Measurements from ENCODE around the gene PPY.
"Not testable (repeated sequence)": the region's sequence is repeated elsewhere in the genome, so short reads cannot be mapped to it uniquely, and the experiment has no call there.

PPY gene, protein sequence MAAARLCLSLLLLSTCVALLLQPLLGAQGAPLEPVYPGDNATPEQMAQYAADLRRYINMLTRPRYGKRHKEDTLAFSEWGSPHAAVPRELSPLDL

DNA sequence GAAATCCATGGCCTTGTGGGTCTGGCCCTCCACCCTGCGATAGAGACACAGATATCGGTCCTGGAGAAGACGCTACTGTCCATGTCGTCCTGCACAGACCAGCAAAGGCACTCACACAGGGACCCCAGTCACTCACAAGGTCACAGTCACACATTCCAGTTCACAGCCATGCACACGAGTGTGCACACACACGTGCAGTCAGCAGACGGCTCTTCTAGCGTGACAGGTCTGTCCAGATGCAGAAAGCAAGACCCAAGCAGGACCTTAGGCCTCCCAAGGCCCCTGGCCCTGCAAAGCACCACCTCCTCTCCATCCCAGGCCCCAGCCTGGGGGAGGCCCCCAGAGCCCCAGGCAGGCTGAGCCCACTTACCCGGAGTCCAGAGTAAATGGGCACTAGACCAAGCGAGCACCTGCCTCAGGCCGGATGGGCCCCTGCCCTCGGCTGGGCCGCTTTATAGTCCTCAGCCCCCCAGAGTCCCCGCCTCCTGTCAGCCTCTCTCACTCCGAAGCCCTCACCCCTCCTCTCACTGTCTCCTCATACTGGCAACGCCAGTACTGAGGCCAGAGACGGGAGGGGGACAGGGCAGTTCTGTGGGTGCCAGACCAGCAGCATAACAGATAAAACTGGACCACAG is at the start of gene PPY:
Gene PPY, minus strand, starts transcription at position 426 of the 635 bp plus-strand sequence. CDS start 822 bp downstream, outside the sequence.
- DNase-seq = no peak

DNA sequence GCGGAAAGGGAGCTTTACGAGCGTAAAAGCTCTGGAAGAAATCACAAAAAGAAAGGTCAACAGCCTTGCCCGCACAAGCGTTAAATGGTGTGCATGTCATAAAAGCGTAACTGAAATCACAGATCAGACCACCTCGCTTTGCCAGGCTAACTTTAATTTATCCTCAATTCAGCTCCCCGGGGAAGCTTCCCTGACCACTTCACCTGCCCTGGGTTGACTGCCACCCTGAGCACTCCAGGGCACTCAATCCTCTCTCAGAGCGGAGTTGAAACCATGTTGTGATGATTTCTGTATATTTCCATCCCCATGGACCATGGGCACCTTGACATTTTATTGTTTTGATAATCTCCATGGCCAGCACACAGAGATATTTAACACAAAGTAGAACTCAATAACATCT is 46.0 kb upstream of the PPY start:
- DNase-seq = no peak

GRCh38 chr17:43987131-43988021 is 45.1 kb upstream of the PPY start:
- no peak for DNase-seq

DNA sequence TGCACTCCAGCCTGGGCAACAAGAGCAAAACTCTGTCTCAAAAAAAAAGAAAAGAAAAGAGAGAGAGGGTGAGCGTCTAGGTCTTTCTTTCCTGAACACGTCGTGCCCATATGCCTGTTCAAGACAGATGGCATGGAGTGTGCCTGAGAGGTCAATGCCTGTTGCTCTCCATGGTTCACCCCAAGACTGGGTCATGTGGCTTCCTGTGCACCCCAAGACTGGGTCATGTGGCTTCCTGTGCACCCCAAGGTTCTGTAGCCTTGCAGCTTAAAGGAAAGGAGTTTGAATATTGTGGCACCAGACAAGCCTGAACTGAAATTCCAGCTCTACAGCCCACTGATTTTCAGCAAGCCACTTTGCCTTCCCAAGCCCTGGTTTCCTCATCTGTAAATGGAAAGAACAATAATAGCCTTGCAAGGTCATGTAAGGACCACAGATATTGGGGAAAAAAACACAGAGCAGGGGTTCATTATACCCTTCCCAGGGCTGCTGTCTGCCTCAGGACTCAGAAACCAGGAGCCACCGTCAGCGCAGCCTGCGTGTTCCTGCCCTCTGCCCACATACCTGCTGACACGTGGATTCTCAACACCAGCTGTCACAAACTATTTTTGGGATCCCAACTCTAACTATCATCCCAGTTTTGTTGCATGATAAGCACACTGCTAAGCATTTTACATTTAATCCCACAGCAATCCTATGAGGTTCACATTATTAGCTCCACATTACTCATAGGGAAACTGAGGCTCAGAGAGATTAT is 44.1 kb upstream of the PPY start:
- no peak for DNase-seq

- DNase-seq = no peak
These were observed 42.2 kb upstream of the PPY start for GRCh38 chr17:43984521-43984920.

DNA sequence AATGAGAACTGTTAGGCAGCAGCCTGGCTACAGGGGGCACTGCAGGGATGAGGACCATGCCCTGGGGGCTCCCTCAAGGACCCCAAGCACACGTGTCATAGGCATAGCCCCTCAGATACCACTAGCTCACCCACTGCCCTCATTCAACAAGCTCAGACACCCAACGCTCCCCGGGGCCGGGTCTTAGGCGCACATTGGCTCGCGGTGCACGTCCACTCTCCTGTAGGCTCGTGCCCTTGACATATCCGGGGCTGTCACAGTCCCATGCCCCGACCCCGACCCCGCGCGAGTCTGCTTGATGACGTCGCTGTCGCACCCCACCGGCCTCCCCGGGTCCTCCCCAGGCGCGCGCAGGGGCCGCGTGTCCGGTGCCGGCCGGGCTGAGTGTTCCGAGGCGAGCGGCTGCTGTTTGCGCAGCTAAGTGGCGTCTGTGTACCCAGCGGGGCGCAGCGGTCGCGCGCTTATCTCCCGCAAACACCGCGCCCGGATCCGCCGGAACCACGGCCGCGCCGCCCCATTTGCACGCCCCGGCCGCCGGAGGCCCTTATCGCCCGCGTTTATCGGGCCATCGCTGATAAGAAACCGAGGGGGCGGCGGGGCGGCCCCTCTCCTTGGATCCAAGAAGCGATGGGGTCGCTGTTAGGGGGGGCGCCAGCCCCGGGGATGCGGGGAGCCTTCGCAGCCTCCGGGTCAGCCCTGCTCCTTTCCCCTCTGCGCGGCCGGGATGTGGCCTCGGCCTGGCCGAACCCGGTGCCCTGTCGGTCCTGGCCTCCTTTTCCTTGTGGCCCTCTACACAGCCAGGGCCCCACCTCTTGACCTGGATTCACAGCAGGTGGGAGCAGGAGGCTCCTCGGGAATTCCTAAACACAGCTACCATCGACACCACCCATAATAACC is 41.5 kb upstream of the PPY start:
- no peak for DNase-seq

GRCh38 chr17:43983196-43983514 is 40.9 kb upstream of the PPY start:
- DNase-seq = no peak

- DNase-seq = no peak
These were observed 39.9 kb upstream of the PPY start for GRCh38 chr17:43982171-43982570.

GRCh38 chr17:43979671-43980070 is 37.4 kb upstream of the PPY start:
- no peak for DNase-seq

- no peak for DNase-seq
These were observed 36.7 kb upstream of the PPY start for GRCh38 chr17:43979011-43979410.

- DNase-seq = no peak
These were observed 35.8 kb upstream of the PPY start for GRCh38 chr17:43978078-43978477.

- no peak for DNase-seq
These were observed 34.9 kb upstream of the PPY start for GRCh38 chr17:43976963-43977837.

- no peak for DNase-seq
These were observed 33.6 kb upstream of the PPY start for GRCh38 chr17:43975898-43976297.

GRCh38 chr17:43974382-43975266 is 32.3 kb upstream of the PPY start:
- DNase-seq = no peak

- DNase-seq = not testable (repeated sequence)
These were observed 30.4 kb upstream of the PPY start for GRCh38 chr17:43972444-43973212.

DNA sequence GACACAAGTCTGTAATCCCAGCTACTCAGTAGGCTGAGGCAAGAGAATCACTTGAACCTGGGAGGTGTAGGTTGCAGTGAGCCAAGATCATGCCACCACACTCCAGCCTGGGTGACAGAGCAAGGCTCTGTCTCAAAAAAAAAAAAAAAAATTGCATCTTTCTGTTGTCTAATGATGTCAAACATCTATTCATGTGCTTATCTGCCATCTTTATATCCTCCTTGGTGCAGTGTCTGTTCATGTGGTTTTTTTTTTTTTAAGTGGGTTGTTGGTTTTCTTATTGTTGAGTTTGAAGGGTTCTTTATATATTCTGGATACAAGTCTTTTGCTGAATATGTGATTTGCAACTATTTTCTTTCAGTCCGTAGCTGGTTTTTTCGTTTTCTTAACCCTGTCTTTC is 29.2 kb upstream of the PPY start:
- DNase-seq = not testable (repeated sequence)

GRCh38 chr17:43970366-43970765 is 28.1 kb upstream of the PPY start:
- no peak for DNase-seq

GRCh38 chr17:43967251-43967875 is 25.1 kb upstream of the PPY start:
- no peak for DNase-seq

DNA sequence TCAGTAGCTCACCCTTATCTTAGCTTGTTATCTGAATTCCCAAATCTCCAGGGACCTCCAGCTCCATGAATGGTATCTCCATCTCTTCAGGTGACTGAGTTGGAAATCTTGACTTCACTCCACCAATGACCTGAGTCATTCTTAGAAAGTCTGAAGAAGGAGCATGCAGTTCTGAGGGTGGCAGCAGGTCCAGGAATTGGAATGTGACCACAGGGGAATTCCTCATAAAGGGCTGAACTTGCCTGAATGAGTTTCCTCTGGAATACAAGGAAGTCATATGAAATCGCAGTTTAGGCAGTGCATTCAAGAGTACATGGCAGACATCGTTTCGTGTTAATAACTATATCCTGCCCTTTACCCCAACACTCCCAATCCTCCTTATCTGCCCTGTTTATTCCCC is 24.0 kb upstream of the PPY start:
- DNase-seq = no peak
